HG03159 (cell line): ENCODE data around the gene PIGBOS1.
"Not testable (repeated sequence)": the region's sequence is repeated elsewhere in the genome, so short reads cannot be mapped to it uniquely, and the experiment has no call there.

ENCODE experiments used
- ATAC-seq: cut with Tn5 transposase; IDR thresholded peaks from one replicate; pipeline ENCODE4 v1.9.1; 2021; ENCODE audit warnings: mild to moderate bottlenecking, moderate library complexity; ENCODE audit not compliant: unreplicated experiment

PIGBOS1 gene

DNA sequence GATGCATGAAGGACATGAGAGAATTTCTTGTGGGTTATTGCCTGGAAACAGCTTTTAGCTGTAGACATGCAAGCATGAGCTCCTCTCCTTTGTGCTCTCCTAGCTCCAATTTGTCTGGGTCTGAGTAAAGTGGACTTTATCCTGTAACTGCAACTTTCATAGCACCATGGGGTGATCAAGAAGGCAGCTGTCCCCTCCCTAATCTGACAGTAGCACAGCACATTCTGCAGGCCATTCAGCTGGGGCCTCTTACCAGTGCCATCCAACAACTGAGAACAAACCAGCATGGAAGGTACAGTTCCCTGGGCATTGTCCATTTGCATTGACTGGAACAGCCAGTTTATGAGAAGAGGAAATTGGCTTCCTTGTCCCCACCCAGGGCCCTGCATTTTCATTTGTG lies 21.6 kb downstream of the PIGBOS1 start:
- no peak for ATAC-seq

- ATAC-seq = peak; percentile 81
Observed at GRCh38 chr15:55290528-55291057, 28.3 kb downstream of the PIGBOS1 start.

- peak; percentile 70 for ATAC-seq
Observed at GRCh38 chr15:55289746-55290527, 29.0 kb downstream of the PIGBOS1 start, which contains the start of gene RAB27A. Gene RAB27A (minus strand): TSS chr15:55289813. CDS start chr15:55234934, 54,879 bp downstream.

- ATAC-seq = peak; percentile 36
Observed at GRCh38 chr15:55289011-55289745, 29.7 kb downstream of the PIGBOS1 start.

DNA sequence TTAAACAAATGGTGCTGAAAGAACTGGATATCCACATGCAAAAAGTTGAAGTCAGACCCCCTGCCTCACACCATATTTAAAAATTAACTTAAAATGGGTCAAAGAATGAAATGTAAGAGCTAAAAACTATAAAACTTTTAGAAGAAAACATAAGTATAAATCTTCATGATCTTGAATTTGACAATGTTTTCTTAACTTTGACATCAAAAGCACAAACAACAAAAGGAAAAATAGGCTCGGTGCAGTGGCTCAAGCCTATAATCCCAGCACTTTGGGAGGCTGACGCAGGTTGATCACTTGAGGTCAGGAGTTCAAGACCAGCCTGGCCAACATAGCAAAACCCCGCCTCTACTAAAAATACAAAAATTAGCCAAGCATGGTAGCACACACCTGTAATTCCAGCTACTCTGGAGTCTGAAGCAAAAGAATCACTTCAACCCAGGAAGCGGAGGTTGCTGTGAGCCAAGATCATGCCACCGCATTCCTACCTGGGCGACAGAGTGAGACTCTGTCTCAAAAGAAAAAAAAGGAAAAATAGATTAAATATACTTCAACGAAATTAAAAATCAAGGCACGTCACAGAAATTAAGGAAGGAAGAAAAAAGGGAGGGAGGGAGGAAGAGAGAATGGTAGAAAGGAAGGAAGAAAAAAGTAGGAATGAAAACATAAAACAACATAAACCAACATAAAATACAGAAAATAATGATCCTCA lies 30.8 kb downstream of the PIGBOS1 start:
- ATAC-seq = no peak

- not testable (repeated sequence) for ATAC-seq
Observed at GRCh38 chr15:55286442-55287189, 32.3 kb downstream of the PIGBOS1 start.

GRCh38 chr15:55284426-55284825 lies 34.5 kb downstream of the PIGBOS1 start:
- ATAC-seq = no peak

GRCh38 chr15:55283379-55284147 lies 35.4 kb downstream of the PIGBOS1 start:
- ATAC-seq = no peak

- no peak for ATAC-seq
Observed at GRCh38 chr15:55282284-55282833, 36.6 kb downstream of the PIGBOS1 start.

- ATAC-seq = no peak
Observed at GRCh38 chr15:55281517-55282228, 37.2 kb downstream of the PIGBOS1 start.

- not testable (repeated sequence) for ATAC-seq
Observed at GRCh38 chr15:55280589-55280988, 38.3 kb downstream of the PIGBOS1 start.

GRCh38 chr15:55279746-55280351 lies 39.1 kb downstream of the PIGBOS1 start:
- ATAC-seq = peak; percentile 83

DNA sequence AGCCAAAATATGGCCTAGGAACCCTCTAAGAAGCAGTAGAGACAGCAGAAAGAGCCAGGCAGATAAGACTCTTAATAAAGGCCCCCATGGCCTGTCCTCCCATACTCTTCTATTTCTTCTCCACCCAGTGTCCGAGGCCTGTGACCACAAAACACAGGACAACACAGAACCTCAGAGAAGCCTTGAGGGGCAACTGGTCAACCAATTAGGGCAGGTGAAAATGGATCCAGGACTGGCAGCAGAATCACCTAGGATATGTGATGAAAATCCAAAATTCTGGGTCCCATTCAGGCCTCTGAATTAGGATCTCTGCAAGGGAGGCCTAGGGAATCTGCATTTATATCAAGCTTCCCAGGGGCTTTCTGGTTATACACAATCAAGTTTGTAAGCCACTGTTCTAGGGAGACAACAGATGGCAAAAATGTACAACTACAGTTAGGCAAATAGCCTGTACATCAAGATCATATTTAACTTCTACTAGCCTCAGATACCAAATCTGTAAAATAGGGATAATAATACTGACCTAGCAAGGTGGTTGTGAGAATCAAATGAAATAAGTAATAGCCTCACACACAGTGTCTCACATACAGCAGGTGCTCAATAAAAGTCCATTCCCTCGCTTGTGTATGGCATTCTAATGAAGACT lies 39.7 kb downstream of the PIGBOS1 start:
- ATAC-seq = no peak

GRCh38 chr15:55277715-55278114 lies 41.2 kb downstream of the PIGBOS1 start:
- no peak for ATAC-seq

DNA sequence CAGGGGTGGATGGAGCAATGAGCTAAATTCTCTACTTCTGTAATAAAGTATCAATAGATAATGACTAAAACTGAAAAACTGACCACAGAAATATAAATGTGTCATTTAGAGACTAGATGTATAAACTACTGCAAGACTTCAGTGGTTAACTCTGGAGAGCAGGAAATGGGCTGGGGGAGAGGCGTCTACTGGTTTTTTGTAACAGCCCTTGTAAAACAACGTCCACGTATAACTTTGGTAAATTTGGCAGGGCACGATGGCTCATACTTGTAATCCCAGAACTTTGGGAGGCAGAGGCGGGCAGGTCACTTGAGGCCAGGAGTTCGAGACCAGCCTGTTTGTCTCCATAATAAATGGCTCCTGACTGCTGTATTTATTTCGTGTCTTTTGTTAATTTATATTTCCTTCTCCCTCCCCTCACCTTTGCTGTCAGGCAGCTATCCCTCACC lies 41.8 kb downstream of the PIGBOS1 start:
- ATAC-seq = peak; percentile 52

GRCh38 chr15:55276324-55276723 lies 42.6 kb downstream of the PIGBOS1 start:
- ATAC-seq = no peak

- ATAC-seq = no peak
Observed at GRCh38 chr15:55270291-55270690, 48.6 kb downstream of the PIGBOS1 start.

- ATAC-seq = no peak
Observed at GRCh38 chr15:55268176-55268695, 50.7 kb downstream of the PIGBOS1 start.
